A549 (cell line): Measurements from ENCODE around the gene PPIL4. TPM values are rescaled to one million over a fixed set of nuclear protein-coding genes. Genes with fewer than 3 reads are reported as not detected.

Experiments used
- ATAC-seq, 2 experiments: fragments of 200-7000 bp in 1 of 2; fragments of >200 bp in 1 of 2; cut with Nextera tagmentation in 1 of 2; cut with Tn5 transposase in 1 of 2; 3 replicates each; pipeline versions ENCODE4 v1.8.0 to v1.9.1; 2018 to 2020; ENCODE audit warnings: mild to moderate bottlenecking in 1 of 2, moderate library complexity in 1 of 2
- CTCF ChIA-PET: fragments of 300-600 bp; sonication (Branson Sonifier 250); formaldehyde crosslinking; extraction: SDS; loops from one replicate; lab custom pipeline; 2021; ENCODE audit warnings: antibody characterized with exemption, inconsistent platforms; lab: Yijun Ruan, JAX
- POLR2A ChIA-PET: fragments of 350-600 bp; formaldehyde crosslinking; extraction: SDS; loops from one replicate; lab custom pipeline; 2021; ENCODE audit warnings: antibody characterized with exemption, inconsistent platforms; lab: Yijun Ruan, JAX
- DNase-seq, 2 experiments: peaks; one replicate each; pipeline versions ENCODE4 v3.0.0 to v3.0.0-alpha.2; 2011 to 2016; ENCODE audit warnings: low read depth in 1 of 2, low spot score in 1 of 2
- FAIRE-seq: peaks from 2 replicates; lab custom pipeline; 2011; peaks lifted over from hg19 to GRCh38; lab: Jason Lieb, UNC
- H3K27ac ChIP-seq, 2 experiments: fragments of >200 bp; sonication (Bioruptor Twin); formaldehyde crosslinking; 3 replicates each; pipeline ENCODE4 v1.5.1; 2016 to 2017
- H3K4me1 ChIP-seq: fragments of >200 bp; sonication (Bioruptor Twin); formaldehyde crosslinking; 3 replicates; pipeline ENCODE4 v1.6.1; 2016
- H3K4me2 ChIP-seq: fragments of >200 bp; sonication (Bioruptor Twin); formaldehyde crosslinking; 3 replicates; pipeline ENCODE4 v1.6.1; 2016
- H3K4me3 ChIP-seq: fragments of >200 bp; sonication (Bioruptor Twin); formaldehyde crosslinking; 3 replicates; pipeline ENCODE4 v1.5.1; 2016
- H3K9me3 ChIP-seq: fragments of >200 bp; sonication (Bioruptor Twin); formaldehyde crosslinking; 3 replicates; pipeline ENCODE4 v1.6.1; 2016
- CBX2 ChIP-seq: fragments of 200-600 bp; sonication (generic); IDR thresholded peaks from 2 replicates; pipeline ENCODE4 v1.6.1; 2016; ENCODE audit warnings: low read depth, mild to moderate bottlenecking, borderline replicate concordance
- CTCF ChIP-seq: fragments of >200 bp; sonication (Bioruptor Twin); formaldehyde crosslinking; IDR thresholded peaks from 3 replicates; pipeline ENCODE4 v1.5.1; 2016
- GATA3 ChIP-seq: IDR thresholded peaks from 2 replicates; pipeline ENCODE4 v1.6.1; 2012; ENCODE audit warnings: borderline replicate concordance
- HDAC2 ChIP-seq: fragments of 200-600 bp; sonication (generic); IDR thresholded peaks from 2 replicates; pipeline ENCODE4 v1.6.1; 2016
- RAD21 ChIP-seq, 2 experiments: fragments of >200 bp in 1 of 2; sonication (Bioruptor Twin) in 1 of 2; formaldehyde crosslinking in 1 of 2; IDR thresholded peaks in 1 of 2; conservative IDR thresholded peaks in 1 of 2; 2 replicates in 1 of 2; 3 replicates in 1 of 2; pipeline ENCODE4 v1.6.1; 2012 to 2018; ENCODE audit warnings: inconsistent platforms in 1 of 2
- RCOR1 ChIP-seq: fragments of 150-350 bp; IDR thresholded peaks from 2 replicates; pipeline ENCODE4 v1.6.1; 2014; ENCODE audit warnings: antibody characterized with exemption, low read length, low read depth
- REST ChIP-seq: fragments of 200-600 bp; sonication (generic); IDR thresholded peaks from 2 replicates; pipeline ENCODE4 v1.6.1; 2016; ENCODE audit warnings: antibody characterized with exemption, mild to moderate bottlenecking, moderate library complexity
- SREBF2 ChIP-seq: fragments of 450-650 bp; IDR thresholded peaks from 2 replicates; pipeline ENCODE4 v1.6.1; 2014; ENCODE audit warnings: mild to moderate bottlenecking, moderate library complexity
- ZC3H11A ChIP-seq: fragments of 450-650 bp; IDR thresholded peaks from 2 replicates; pipeline ENCODE4 v1.6.1; 2014; ENCODE audit warnings: antibody characterized with exemption, mild to moderate bottlenecking
- ZSCAN20 ChIP-seq: fragments of 250-450 bp; sonication (Bioruptor Pico); IDR thresholded peaks from 2 replicates; pipeline ENCODE4 v1.8.0; 2022; ENCODE audit warnings: mild to moderate bottlenecking, moderate library complexity
- WGBS: methylation state at CpG from one replicate; pipeline ENCODE4 v1.1.6; 2017; ENCODE audit errors: missing lambda C conversion rate; 5-methylcytosine and 5-hydroxymethylcytosine counted together
- polyA plus RNA-seq, 4 experiments: library from polyadenylated mRNA; depleted of rRNA in 3 of 4; stranded (reverse); fragments of >200 nt; fragmentation: RNase III in 1 of 4; extraction: RNeasy Plus Mini Kit Qiagen cat#74134 plus additional on column Dnase treatment in 1 of 4; gene quantifications; 2 replicates in 3 of 4; 3 replicates in 1 of 4; pipeline ENCODE4 v1.2.3, GENCODE V29; 2011 to 2017
- TF ChIP-seq, protein P1 (sequence below): fragments of 250-450 bp; sonication (Bioruptor Pico); IDR thresholded peaks from 2 replicates; pipeline ENCODE4 v1.5.0; 2021; ENCODE audit warnings: mild to moderate bottlenecking, moderate library complexity, borderline replicate concordance
- TF ChIP-seq, protein P2 (sequence below): fragments of 450-650 bp; IDR thresholded peaks from 2 replicates; pipeline ENCODE4 v1.6.1; 2014; ENCODE audit warnings: antibody characterized with exemption
- TF ChIP-seq, protein P3 (sequence below): fragments of 250-450 bp; sonication (Bioruptor Pico); IDR thresholded peaks from 2 replicates; pipeline ENCODE4 v1.5.0; 2020; ENCODE audit warnings: low read depth, mild to moderate bottlenecking, moderate library complexity

PPIL4 gene
- polyA plus RNA-seq, 2 of the 4 experiments (the other 2 are of a cell fraction): 12.1 to 17.2 TPM

DNA sequence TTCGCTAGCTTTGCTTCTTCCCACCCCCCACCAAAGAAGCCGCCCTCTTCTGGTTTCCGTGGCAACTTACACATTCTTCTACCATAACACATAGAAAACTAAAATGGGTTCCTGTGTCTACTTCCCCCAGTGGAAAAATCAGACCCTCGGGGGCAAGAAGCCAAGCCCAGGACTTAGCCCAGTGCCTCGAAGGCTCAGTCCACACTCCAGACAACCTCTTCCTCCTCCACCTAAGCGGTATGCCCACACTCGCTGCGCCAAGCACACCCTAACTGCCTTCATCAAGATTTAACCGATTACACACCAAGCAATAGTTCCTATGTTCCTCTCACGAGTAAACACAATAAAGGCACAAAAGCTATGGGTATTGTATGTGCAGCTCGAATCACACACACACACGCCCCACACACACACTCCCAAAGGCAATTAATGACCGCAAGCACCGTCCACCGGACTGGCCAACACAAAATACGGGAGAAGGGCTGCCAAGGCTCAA is 537 bp downstream of the PPIL4 start:
- Histone ChIP-seq H3K9me3 (no peaks in the 10 kb centered on the region), H3K4me3 (peak overlapping the region; percentile 95), H3K4me2 (peak overlapping the region; percentile 90), H3K27ac (peak overlapping the region; percentile 86 to 91), H3K4me1 (peaks cover 15% of the 10 kb centered on the region)
- CTCF ChIA-PET: interaction anchor here (0.7 to 1.8 kb wide), 14 partner anchors 9 to 969 kb away, joined by 3 to 9 read pairs (median 3); no protein-coding TSS in a partner anchor
- peak in 1 of 2 experiments; percentile 42 for DNase-seq
- peak; percentile 60 to 72 for ATAC-seq
- WGBS: under 1% methylated on average over 16 of the region's 16 CpGs
- POLR2A ChIA-PET: interaction anchor here (0.6 to 1.7 kb wide), 5 partner anchors 17 to 513 kb away, joined by 3 to 8 read pairs (median 5); partner anchors contain the start of gene GINM1
- TF ChIP-seq CTCF: peak; percentile 19; the same call in 1 of the 3 replicates
- TF ChIP-seq, protein P1, sequence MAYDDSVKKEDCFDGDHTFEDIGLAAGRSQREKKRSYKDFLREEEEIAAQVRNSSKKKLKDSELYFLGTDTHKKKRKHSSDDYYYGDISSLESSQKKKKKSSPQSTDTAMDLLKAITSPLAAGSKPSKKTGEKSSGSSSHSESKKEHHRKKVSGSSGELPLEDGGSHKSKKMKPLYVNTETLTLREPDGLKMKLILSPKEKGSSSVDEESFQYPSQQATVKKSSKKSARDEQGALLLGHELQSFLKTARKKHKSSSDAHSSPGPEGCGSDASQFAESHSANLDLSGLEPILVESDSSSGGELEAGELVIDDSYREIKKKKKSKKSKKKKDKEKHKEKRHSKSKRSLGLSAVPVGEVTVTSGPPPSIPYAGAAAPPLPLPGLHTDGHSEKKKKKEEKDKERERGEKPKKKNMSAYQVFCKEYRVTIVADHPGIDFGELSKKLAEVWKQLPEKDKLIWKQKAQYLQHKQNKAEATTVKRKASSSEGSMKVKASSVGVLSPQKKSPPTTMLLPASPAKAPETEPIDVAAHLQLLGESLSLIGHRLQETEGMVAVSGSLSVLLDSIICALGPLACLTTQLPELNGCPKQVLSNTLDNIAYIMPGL (CRISPR knock-in tag): no peak
- FAIRE-seq: no peak

- Histone ChIP-seq H3K9me3 (no peaks in the 10 kb centered on the region), H3K4me2 (peak overlapping the region; percentile 90), H3K27ac (peak overlapping the region; percentile 86 to 91; a peak in 5 of 6 replicates), H3K4me3 (peak overlapping the region; percentile 95), H3K4me1 (peaks cover 15% of the 10 kb centered on the region)
- DNase-seq (no peak), FAIRE-seq (no peak), ATAC-seq (peak; percentile 37 to 40; a peak in 5 of 6 replicates)
- ChIA-PET CTCF (interaction anchor here (0.8 to 1.7 kb wide), 4 partner anchors 19 to 319 kb away, joined by 3 to 9 read pairs (median 3); no protein-coding TSS in a partner anchor), POLR2A (interaction anchor here (1.7 kb wide), 1 partner anchor 512 kb away, joined by 6 read pairs; no protein-coding TSS in a partner anchor)
- TF ChIP-seq, protein P2, sequence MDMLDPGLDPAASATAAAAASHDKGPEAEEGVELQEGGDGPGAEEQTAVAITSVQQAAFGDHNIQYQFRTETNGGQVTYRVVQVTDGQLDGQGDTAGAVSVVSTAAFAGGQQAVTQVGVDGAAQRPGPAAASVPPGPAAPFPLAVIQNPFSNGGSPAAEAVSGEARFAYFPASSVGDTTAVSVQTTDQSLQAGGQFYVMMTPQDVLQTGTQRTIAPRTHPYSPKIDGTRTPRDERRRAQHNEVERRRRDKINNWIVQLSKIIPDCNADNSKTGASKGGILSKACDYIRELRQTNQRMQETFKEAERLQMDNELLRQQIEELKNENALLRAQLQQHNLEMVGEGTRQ: no peak
- TF ChIP-seq GATA3 (no peak), SREBF2 (no peak), ZSCAN20 (CRISPR knock-in tag) (no peak)
- TF ChIP-seq, protein P3, sequence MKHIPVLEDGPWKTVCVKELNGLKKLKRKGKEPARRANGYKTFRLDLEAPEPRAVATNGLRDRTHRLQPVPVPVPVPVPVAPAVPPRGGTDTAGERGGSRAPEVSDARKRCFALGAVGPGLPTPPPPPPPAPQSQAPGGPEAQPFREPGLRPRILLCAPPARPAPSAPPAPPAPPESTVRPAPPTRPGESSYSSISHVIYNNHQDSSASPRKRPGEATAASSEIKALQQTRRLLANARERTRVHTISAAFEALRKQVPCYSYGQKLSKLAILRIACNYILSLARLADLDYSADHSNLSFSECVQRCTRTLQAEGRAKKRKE (CRISPR knock-in tag): no peak
- 20% methylated on average over 12 of the region's 12 CpGs for WGBS
Observed at GRCh38 chr6:149544646-149545257, 1.1 kb downstream of the PPIL4 start.

DNA sequence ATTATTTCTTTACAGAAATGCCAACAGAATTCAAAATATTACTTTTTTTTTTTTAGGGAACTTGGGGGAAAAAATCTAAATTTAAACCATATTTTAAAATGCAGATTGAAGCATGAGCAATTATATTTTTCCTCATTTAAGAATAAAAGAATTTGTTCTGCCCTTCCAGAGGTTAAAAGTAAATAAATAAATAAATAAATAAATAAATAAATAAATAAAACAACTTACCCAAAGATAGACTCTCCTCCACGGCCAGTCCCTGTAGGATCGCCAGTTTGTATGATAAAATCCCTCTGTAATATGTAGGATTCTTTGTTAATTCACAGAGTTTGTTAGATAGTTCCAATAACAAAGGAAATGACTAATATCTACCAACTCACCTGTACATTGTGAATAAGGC is 4.7 kb downstream of the PPIL4 start:
- no peak overlapping the region for H3K4me3 ChIP-seq
- WGBS: 87% methylated on average over 2 of the region's 2 CpGs
- no peak for ATAC-seq
- TF ChIP-seq ZC3H11A (peak; percentile 83), GATA3 (no peak)
- FAIRE-seq: no peak
- H3K4me2 ChIP-seq: no peak overlapping the region
- CTCF ChIA-PET: no interaction called here
- H3K9me3 ChIP-seq: no peaks in the 10 kb centered on the region
- POLR2A ChIA-PET: no interaction called here
- no peak overlapping the region for H3K27ac ChIP-seq
- H3K4me1 ChIP-seq: peaks cover 9% of the 10 kb centered on the region
- no peak for DNase-seq

DNA sequence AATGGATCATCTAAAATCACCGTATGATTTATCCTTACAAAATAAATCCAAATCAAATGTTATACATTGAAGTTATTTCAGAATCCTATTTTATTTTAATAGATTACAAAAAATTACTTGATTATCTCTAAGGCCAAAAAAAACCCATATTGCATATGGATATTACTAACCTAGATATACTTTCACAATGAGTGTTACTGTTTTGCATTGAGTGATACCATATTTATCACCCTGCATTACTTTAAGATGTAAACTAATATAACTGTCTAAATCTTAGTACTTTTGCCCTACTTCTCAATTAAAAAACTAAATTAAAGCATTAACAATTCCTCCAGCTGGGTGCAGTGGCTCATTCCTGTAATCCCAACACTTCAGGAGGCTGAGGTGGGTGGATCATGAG is 11.1 kb downstream of the PPIL4 start:
- no peaks in the 10 kb centered on the region for H3K9me3 ChIP-seq
- H3K27ac ChIP-seq: no peak overlapping the region
- WGBS: 90% methylated on average over 1 of the region's 1 CpG
- H3K4me3 ChIP-seq: no peak overlapping the region
- ChIA-PET CTCF (interaction anchor here (1.4 kb wide), 1 partner anchor 11 kb away, joined by 3 read pairs; the partner anchor contains the start of gene PPIL4), POLR2A (no interaction called here)
- FAIRE-seq (no peak), ATAC-seq (no peak)
- TF ChIP-seq REST (no peak), RCOR1 (no peak), RAD21 (conservative IDR thresholded peaks at IDR 0.05 in 1 of 2, IDR thresholded peaks at IDR 0.05 in 1 of 2) (no peak), CBX2 (no peak), HDAC2 (no peak), GATA3 (no peak)
- TF ChIP-seq, all 56 proteins: peak for 0
- DNase-seq: no peak
- Histone ChIP-seq H3K4me2 (no peak overlapping the region), H3K4me1 (no peaks in the 10 kb centered on the region)
